ACC112 (cell line): ENCODE measurements around the gene CASZ1.

Source experiments
- H2AFZ ChIP-seq: fragments of 200-600 bp; sonication (generic); one replicate; pipeline ENCODE4 v1.6.0; 2017; ENCODE audit warnings: antibody characterized with exemption, low read length; ENCODE audit not compliant: unreplicated experiment
- H3K27ac ChIP-seq: fragments of 200-600 bp; sonication (generic); 2 replicates; pipeline ENCODE4 v1.5.1; 2014; ENCODE audit warnings: low read depth, mild to moderate bottlenecking, antibody characterized with exemption, low read length, moderate library complexity
- H3K27me3 ChIP-seq: fragments of 200-600 bp; sonication (generic); 2 replicates; pipeline ENCODE4 v1.6.1; 2014; ENCODE audit warnings: mild to moderate bottlenecking, antibody characterized with exemption, low read length, moderate library complexity, mixed read lengths; ENCODE audit not compliant: insufficient read depth
- H3K36me3 ChIP-seq: fragments of 200-600 bp; sonication (generic); 2 replicates; pipeline ENCODE4 v1.6.1; 2016; ENCODE audit warnings: mild to moderate bottlenecking, antibody characterized with exemption, low read length, moderate library complexity, mixed read lengths; ENCODE audit not compliant: insufficient read depth
- H3K4me1 ChIP-seq: fragments of 200-600 bp; sonication (generic); one replicate; pipeline ENCODE4 v1.6.1; 2016; ENCODE audit warnings: low read length, mixed read lengths; ENCODE audit not compliant: insufficient read depth, unreplicated experiment, control insufficient read depth
- H3K4me3 ChIP-seq: fragments of 200-600 bp; sonication (generic); 2 replicates; pipeline ENCODE4 v1.5.1; 2014; ENCODE audit warnings: mild to moderate bottlenecking, low read depth, low read length
- H3K79me2 ChIP-seq: fragments of 200-600 bp; sonication (generic); one replicate; pipeline ENCODE4 v1.6.0; 2016; ENCODE audit warnings: low read length; ENCODE audit not compliant: control insufficient read depth, unreplicated experiment, insufficient read depth

The CASZ1 gene

DNA sequence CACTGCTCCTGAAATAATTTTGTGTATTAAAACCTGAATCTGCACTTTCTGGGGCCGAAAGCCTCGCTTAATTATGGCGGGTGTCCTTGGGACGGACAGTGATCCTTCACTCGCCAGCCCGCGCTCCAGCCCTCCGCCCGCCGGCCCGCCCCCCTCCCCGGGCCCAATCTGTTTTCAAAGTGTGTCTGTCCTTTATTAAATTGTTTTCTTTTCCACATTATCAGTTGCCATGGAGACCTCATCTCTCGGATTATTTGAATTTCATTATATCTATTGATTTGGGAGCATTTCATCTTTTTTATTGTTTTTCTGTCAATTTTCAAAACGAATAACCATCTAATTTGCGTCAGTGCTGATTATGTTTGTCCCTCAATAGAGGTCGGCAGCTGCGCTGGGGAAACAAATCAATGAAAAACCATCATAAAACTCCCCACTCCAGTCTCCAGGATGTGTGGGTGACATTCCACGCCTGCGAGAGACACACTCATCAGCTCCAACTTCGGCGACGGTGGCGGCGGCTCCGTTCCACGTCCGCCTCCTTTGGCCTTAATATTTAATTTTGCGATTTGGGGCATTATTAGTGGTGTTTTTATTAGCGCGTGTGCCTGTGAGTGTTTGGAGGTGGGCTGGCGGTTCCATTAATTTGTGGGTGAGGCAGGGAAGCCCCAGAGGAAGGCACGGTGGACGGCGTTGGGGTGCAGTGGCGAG lies 123.9 kb downstream of the CASZ1 start:
- Histone ChIP-seq H2AFZ (no peak overlapping the region), H3K4me1 (no peaks in the 10 kb centered on the region), H3K27ac (no peak overlapping the region), H3K27me3 (peaks cover 19% of the 10 kb centered on the region), H3K36me3 (no peaks in the 10 kb centered on the region), H3K79me2 (no peaks in the 10 kb centered on the region), H3K4me3 (no peak overlapping the region)

DNA sequence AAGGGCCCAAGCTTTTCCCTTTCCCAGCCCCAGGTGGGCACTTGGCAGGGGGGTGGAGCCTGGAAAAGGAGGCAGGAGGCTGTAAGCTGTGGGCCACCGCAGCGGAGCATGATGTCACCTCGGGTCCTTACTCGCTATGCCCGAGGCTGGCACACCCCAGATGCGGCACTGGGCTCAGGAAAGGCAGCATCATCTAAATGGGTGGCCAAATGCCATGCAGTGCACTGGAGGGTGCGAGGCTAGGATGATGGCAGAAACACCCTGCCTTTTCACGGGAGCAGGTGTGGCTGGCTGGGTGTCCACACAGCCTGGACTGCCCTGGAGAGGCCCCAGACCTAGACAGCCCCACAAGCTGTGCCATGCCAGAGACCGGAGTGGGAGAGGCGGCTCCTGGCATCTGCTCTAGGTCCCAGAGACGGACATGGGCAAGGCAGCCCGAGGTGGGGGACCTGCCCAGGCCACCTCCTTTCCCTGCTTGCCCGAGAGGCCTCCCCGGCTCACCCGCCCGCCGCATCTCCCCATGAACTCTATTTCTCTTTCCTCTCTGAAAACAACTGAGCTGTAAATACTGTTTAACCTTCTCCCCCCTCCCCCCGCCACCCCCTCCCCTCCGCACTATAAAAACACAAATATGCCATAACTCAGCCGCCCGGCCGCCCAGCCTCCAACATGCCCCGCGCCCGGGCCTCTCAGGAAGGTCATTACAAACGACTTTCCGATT lies 124.7 kb downstream of the CASZ1 start:
- Histone ChIP-seq H3K79me2 (no peaks in the 10 kb centered on the region), H3K4me3 (no peak overlapping the region), H3K4me1 (no peaks in the 10 kb centered on the region), H3K27me3 (peaks cover 19% of the 10 kb centered on the region), H2AFZ (no peak overlapping the region), H3K27ac (no peak overlapping the region), H3K36me3 (no peaks in the 10 kb centered on the region)

DNA sequence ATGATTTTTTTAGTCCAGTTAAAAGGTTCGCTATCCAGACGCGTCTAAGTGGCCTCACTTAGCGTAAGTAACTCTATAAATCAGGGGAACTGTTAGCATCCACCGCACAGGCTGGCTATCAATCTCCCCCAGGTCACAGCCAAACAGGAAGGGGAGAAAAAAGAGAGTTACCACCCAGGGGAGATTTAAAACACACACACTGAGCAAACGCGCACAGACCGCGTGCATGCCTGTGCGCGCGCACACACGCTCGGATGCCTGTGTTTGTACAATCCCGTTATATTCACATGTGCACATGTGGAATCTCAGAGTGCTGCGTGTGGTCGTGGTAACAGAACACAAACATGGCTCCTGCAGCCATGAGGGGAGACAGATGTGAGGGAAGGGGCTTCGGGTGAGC lies 125.4 kb downstream of the CASZ1 start:
- H3K36me3 ChIP-seq = no peaks in the 10 kb centered on the region
- H3K27me3 ChIP-seq = peaks cover 19% of the 10 kb centered on the region
- no peak overlapping the region for H3K4me3 ChIP-seq
- no peaks in the 10 kb centered on the region for H3K4me1 ChIP-seq
- H3K27ac ChIP-seq = no peak overlapping the region
- H3K79me2 ChIP-seq = no peaks in the 10 kb centered on the region
- no peak overlapping the region for H2AFZ ChIP-seq

DNA sequence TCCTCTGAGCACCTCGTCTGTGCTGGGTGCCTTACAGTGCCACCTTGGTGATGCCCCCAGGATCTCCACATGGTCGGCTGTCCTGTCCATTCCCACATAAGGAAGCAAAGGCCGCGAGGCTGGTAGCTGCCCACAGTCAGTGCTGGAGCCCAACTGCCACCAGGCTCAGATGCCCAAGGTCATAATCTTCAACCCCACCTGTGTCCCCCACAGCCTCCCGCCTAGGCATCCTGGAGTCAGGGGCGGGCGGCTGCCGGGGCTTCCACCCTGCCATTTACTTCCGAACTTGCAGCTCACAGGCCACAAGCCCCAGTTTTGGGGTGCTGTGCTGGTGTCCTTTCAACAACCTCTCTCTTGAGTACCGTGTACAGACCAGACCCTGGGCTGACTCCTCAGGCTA lies 126.3 kb downstream of the CASZ1 start:
- no peak overlapping the region for H3K4me3 ChIP-seq
- peaks cover 19% of the 10 kb centered on the region for H3K27me3 ChIP-seq
- H3K27ac ChIP-seq = no peak overlapping the region

GRCh38 chr1:10669570-10669969 lies 126.9 kb downstream of the CASZ1 start:
- Histone ChIP-seq H3K27ac (no peak overlapping the region), H3K79me2 (no peaks in the 10 kb centered on the region), H3K36me3 (no peaks in the 10 kb centered on the region), H2AFZ (no peak overlapping the region), H3K27me3 (peaks cover 19% of the 10 kb centered on the region), H3K4me1 (no peaks in the 10 kb centered on the region), H3K4me3 (no peak overlapping the region)

More for the DNA sequence above, 126.3 kb downstream of the CASZ1 start:
- H3K36me3 ChIP-seq = no peaks in the 10 kb centered on the region
- H3K79me2 ChIP-seq = no peaks in the 10 kb centered on the region
- H2AFZ ChIP-seq = no peak overlapping the region
- H3K4me1 ChIP-seq = no peaks in the 10 kb centered on the region

DNA sequence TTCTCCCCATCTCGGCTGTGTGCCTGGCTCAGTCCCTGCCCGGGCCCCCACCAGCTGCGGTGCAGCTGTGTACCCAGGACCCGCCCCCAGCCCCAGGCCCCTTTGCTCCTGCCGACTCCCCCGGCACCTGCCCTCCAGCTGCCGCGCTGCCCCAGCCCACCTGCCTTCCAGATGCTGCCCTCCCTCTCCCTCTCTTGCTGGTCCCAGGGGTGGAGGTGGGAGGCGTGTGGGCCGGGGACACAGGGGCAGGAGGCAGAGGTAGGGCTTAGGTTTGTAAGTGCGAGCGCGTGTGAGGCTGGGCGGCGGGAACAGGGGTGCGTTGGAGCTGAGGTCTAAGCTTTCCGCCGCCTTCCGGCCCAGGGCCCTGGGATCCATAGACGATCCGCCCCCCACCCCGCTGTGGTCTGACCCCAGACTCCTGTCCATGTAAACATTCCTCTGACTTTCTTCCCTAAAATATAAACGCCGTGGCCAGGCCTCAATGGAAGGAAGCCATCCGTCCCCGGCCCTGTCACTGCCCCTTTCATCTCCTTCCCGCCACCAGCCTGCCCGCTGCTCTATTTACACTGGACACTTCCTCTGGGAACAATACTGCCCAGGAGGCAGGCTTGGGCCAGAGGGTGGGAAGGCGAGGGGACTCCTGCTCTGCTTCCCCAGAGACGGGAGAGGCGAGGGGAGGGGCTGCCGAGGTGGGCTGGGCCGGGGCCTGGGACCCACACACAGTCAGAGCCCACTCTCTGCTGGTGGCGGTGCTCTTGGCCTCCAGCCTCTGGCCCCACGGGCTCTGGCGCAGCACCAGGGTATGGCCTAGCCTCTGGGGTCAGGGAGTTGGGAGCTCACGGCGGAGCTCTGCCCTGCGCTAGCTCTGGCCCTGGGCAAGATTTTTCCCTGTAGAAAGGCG lies 128.3 kb downstream of the CASZ1 start:
- Histone ChIP-seq H3K4me1 (peaks cover 4% of the 10 kb centered on the region), H2AFZ (no peak overlapping the region), H3K79me2 (no peaks in the 10 kb centered on the region), H3K4me3 (no peak overlapping the region), H3K36me3 (no peaks in the 10 kb centered on the region), H3K27me3 (peaks cover 15% of the 10 kb centered on the region), H3K27ac (no peak overlapping the region)

DNA sequence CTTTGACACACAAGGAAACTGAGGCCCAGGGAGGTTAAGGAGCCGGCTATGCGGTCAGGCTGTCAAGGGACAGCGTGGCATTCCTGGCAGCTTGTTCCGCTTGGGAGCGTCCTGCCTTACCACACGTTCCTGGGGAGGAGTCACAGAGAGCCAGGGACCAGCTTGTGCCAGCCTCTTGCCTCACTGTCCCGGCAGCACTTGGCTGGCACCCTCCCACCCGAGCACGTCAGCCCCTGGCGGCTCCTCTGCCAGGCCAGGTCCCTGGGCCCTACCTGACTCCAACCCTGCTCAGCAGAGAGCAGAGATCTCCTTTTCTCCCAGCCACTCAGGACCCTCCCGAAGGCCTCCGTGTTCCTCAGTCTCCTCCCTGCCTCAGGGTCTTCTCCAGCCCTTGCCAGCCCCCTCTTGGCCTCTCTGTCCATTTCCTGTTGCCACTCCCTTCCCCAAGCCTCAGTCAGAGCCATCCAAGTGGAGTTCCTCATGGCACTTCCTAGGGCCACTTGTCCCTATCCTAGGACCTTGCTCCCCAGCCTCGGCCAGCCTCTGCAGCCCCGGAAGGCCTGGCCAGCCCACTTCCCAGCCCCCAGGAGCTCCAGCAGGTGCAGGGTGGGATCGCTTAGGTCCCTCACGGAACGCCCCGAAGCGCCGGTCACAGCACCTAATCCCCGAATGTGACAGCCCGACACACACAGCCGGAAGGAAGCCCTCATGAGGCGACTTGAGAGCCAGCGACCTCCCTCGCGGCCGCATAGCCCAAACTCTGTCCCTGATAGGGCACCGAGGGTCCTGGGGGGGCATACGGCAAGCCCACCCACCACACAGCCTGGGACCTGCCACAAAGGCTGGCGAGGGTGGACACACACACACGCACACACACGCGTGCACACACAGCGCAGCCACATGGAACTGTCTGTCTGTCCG lies 130.3 kb downstream of the CASZ1 start:
- H3K27ac ChIP-seq = no peak overlapping the region
- H3K4me3 ChIP-seq = no peak overlapping the region
- H3K36me3 ChIP-seq = no peaks in the 10 kb centered on the region
- H3K4me1 ChIP-seq = peaks cover 4% of the 10 kb centered on the region
- H3K79me2 ChIP-seq = no peaks in the 10 kb centered on the region
- H3K27me3 ChIP-seq = peaks cover 2% of the 10 kb centered on the region; the same call in 1 of the 2 replicates
- no peak overlapping the region for H2AFZ ChIP-seq

DNA sequence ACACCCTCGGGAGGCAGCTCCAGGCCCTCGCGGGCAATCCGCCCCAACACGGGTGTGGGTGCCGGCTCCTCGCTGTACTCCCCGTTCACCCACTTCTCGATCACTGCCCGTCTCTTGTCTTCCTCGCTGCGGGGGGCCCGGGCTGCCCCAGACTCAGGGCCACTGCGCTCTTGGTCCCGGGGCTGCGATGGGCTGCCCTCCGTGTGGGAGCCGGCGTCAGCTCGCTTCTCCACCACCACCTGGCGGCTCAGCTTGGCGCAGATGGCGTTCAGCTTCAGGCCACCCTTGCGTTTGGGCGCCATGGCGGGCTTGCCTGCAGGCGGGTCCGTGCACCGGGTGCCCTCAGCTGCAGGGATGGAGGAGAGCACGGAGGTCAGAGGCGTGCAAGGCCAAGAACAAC lies 131.2 kb downstream of the CASZ1 start:
- H3K27ac ChIP-seq = no peak overlapping the region
- no peaks in the 10 kb centered on the region for H3K36me3 ChIP-seq
- H3K27me3 ChIP-seq = no peaks in the 10 kb centered on the region
- H2AFZ ChIP-seq = no peak overlapping the region
- no peak overlapping the region for H3K4me3 ChIP-seq
- H3K79me2 ChIP-seq = no peaks in the 10 kb centered on the region
- peaks cover 4% of the 10 kb centered on the region for H3K4me1 ChIP-seq

DNA sequence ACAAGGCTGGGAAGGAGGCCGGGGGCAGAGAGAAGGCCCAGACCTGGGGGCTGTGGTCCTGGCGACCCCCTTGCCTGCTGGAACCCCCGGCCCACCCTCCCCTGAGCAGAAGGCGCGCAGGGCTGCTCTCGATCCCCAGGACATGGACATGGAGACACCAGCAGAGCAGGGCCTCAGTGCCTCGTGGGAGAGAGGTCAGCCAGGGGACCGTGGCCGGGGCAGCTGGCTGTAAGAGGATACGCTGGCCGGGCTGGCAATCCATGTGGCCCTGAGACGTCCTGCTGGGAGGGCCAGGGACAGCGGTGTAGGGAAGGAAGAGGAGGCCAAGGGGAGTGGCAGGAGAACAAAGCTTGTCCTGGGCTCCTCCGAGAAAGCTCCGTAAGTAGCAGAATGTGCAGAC lies 132.2 kb downstream of the CASZ1 start:
- Histone ChIP-seq H2AFZ (no peak overlapping the region), H3K79me2 (no peaks in the 10 kb centered on the region), H3K36me3 (no peaks in the 10 kb centered on the region), H3K4me1 (peaks cover 4% of the 10 kb centered on the region), H3K4me3 (no peak overlapping the region), H3K27me3 (no peaks in the 10 kb centered on the region), H3K27ac (no peak overlapping the region)

- Histone ChIP-seq H2AFZ (no peak overlapping the region), H3K27ac (no peak overlapping the region), H3K36me3 (no peaks in the 10 kb centered on the region), H3K79me2 (no peaks in the 10 kb centered on the region), H3K27me3 (no peaks in the 10 kb centered on the region), H3K4me3 (no peak overlapping the region; the same call in 1 of the 2 replicates), H3K4me1 (peaks cover 4% of the 10 kb centered on the region)
Observed at GRCh38 chr1:10663678-10664035, 132.8 kb downstream of the CASZ1 start.
